Measurements from ENCODE around the gene PCMT1. TPM values are rescaled to one million over a fixed set of nuclear protein-coding genes. Genes with fewer than 3 reads are reported as not detected.
A peak's percentile ranks its signal among the peaks of the same experiment; 100 is the strongest.

The PCMT1 gene
- total and polyA plus RNA-seq, 8 donors = 9.7 to 35.6 (median 26.9) TPM

GRCh38 chr6:149856256-149856994, 106.9 kb downstream of the PCMT1 start:
- Histone ChIP-seq H3K9me3 (no peaks in the 10 kb centered on the region), H3K36me3 (peaks cover 0 to 4% (median 0%) of the 10 kb centered on the region in 3 donors), H3K27me3 (no peaks in the 10 kb centered on the region), H3K27ac (no peak overlapping the region), H3K4me1 (peaks cover 0 to 12% (median 11%) of the 10 kb centered on the region in 3 donors), H3K4me3 (no peak overlapping the region)
- DNase-seq (no peak), FAIRE-seq (no peak), ATAC-seq (no peak)
- WGBS, 2 donors = 86 to 90% methylated on average over 10 of the region's 10 CpGs
- intact Hi-C loops (cut with DNase I) = no loop called here
- TF ChIP-seq CTCF (IDR thresholded peaks at IDR 0.05) = no peak

GRCh38 chr6:149857541-149857940, 108.0 kb downstream of the PCMT1 start:
- Histone ChIP-seq H3K4me3 (no peak overlapping the region), H3K4me1 (peaks cover 0 to 23% (median 11%) of the 10 kb centered on the region in 3 donors), H3K36me3 (no peaks in the 10 kb centered on the region), H3K27ac (no peak overlapping the region), H3K9me3 (no peaks in the 10 kb centered on the region), H3K27me3 (no peaks in the 10 kb centered on the region)
- TF ChIP-seq CTCF (IDR thresholded peaks at IDR 0.05) = no peak
- intact Hi-C loops (cut with DNase I) = no loop called here
- FAIRE-seq = no peak
- no peak for DNase-seq
- 65 to 72% methylated on average over 5 of the region's 5 CpGs for WGBS, 2 donors
- no peak for ATAC-seq

- intact Hi-C loops (cut with DNase I) = no loop called here
- no peaks in the 10 kb centered on the region for H3K9me3 ChIP-seq
- WGBS, 2 donors = 33 to 41% methylated on average over 7 of the region's 7 CpGs
- ATAC-seq (peak in 1 of 4 donors; percentile 8), FAIRE-seq (no peak), DNase-seq (peak in 2 of 6 donors; percentile 34 to 36)
- H3K36me3 ChIP-seq = no peaks in the 10 kb centered on the region
- H3K4me3 ChIP-seq = no peak overlapping the region
- peaks cover 0 to 25% (median 11%) of the 10 kb centered on the region in 3 donors for H3K4me1 ChIP-seq
- H3K27ac ChIP-seq = peak overlapping the region in 2 of 4 donors; percentile 37 to 62
- TF ChIP-seq CTCF (IDR thresholded peaks at IDR 0.05) = no peak
- H3K27me3 ChIP-seq = no peaks in the 10 kb centered on the region
Measured at GRCh38 chr6:149859368-149859767, 109.8 kb downstream of the PCMT1 start.

- H3K27ac ChIP-seq = peak overlapping the region in 3 of 4 donors; percentile 19 to 62 (median 37)
- no peaks in the 10 kb centered on the region for H3K9me3 ChIP-seq
- H3K27me3 ChIP-seq = no peaks in the 10 kb centered on the region
- peaks cover 0 to 25% (median 11%) of the 10 kb centered on the region in 3 donors for H3K4me1 ChIP-seq
- intact Hi-C loops (cut with DNase I) = loop anchor here in 1 of 3 donors (10.0 kb wide), 1 partner anchor 125 kb away; no protein-coding TSS in a partner anchor
- H3K4me3 ChIP-seq = no peak overlapping the region
- no peak for DNase-seq
- ATAC-seq = no peak
- no peaks in the 10 kb centered on the region for H3K36me3 ChIP-seq
- TF ChIP-seq CTCF (IDR thresholded peaks at IDR 0.05) = no peak
- no peak for FAIRE-seq
- 40 to 55% methylated on average over 3 of the region's 3 CpGs for WGBS, 2 donors
Measured at GRCh38 chr6:149859938-149860337, 110.4 kb downstream of the PCMT1 start.

GRCh38 chr6:149860513-149860833, 110.9 kb downstream of the PCMT1 start:
- TF ChIP-seq CTCF (IDR thresholded peaks at IDR 0.05) = no peak
- 87 to 89% methylated on average over 5 of the region's 5 CpGs for WGBS, 2 donors

More at GRCh38 chr6:149860513-149860833, 110.9 kb downstream of the PCMT1 start:
- FAIRE-seq (no peak), ATAC-seq (no peak), DNase-seq (no peak)
- no peaks in the 10 kb centered on the region for H3K27me3 ChIP-seq
- H3K9me3 ChIP-seq = no peaks in the 10 kb centered on the region
- intact Hi-C loops (cut with DNase I) = loop anchor here in 1 of 3 donors (10.0 kb wide), 1 partner anchor 126 kb away; no protein-coding TSS in a partner anchor
- peak overlapping the region in 2 of 4 donors; percentile 2 to 19 for H3K27ac ChIP-seq
- H3K36me3 ChIP-seq = no peaks in the 10 kb centered on the region
- no peak overlapping the region for H3K4me3 ChIP-seq
- peaks cover 0 to 25% (median 11%) of the 10 kb centered on the region in 3 donors for H3K4me1 ChIP-seq
